BJ (cell line): Measurements from ENCODE around the gene PCSK7. TPM values are rescaled to one million over a fixed set of nuclear protein-coding genes. Genes with fewer than 3 reads are reported as not detected.

Source experiments
- CTCF ChIA-PET: fragments of 350-600 bp; formaldehyde crosslinking; extraction: SDS; loops from one replicate; lab custom pipeline; 2021; ENCODE audit warnings: antibody characterized with exemption, inconsistent platforms; lab: Yijun Ruan, JAX
- POLR2A ChIA-PET: fragments of 300-600 bp; sonication (Branson Sonifier 250); formaldehyde crosslinking; extraction: SDS; loops from one replicate; lab custom pipeline; 2021; ENCODE audit warnings: antibody characterized with exemption; lab: Charles Lee
- DNase-seq: peaks from one replicate; pipeline ENCODE4 v3.0.0-alpha.2; 2011; ENCODE audit warnings: low read depth
- H3K27me3 ChIP-seq: 2 replicates; pipeline ENCODE4 v1.6.0; 2011; ENCODE audit warnings: low read length; ENCODE audit not compliant: control insufficient read depth, insufficient read depth
- H3K36me3 ChIP-seq: 2 replicates; pipeline ENCODE4 v1.5.1; 2011; ENCODE audit warnings: low read length; ENCODE audit not compliant: control insufficient read depth, insufficient read depth
- H3K4me3 ChIP-seq: 2 replicates; pipeline ENCODE4 v1.5.1; 2011; ENCODE audit warnings: low read depth, mild to moderate bottlenecking, control low read depth, low read length
- polyA plus RNA-seq: library from polyadenylated mRNA; depleted of rRNA; stranded (reverse); fragments of >200 nt; gene quantifications from 2 replicates; pipeline ENCODE4 v1.2.3, GENCODE V29; 2011
- TF ChIP-seq, protein P1 (sequence below): IDR thresholded peaks from 2 replicates; pipeline ENCODE4 v1.5.1; 2011; ENCODE audit warnings: low read depth, mild to moderate bottlenecking, control low read depth, inconsistent platforms, low read length, moderate library complexity; ENCODE audit not compliant: insufficient read depth

The PCSK7 gene
- polyA plus RNA-seq, 1 experiment, result 32.8 TPM

DNA sequence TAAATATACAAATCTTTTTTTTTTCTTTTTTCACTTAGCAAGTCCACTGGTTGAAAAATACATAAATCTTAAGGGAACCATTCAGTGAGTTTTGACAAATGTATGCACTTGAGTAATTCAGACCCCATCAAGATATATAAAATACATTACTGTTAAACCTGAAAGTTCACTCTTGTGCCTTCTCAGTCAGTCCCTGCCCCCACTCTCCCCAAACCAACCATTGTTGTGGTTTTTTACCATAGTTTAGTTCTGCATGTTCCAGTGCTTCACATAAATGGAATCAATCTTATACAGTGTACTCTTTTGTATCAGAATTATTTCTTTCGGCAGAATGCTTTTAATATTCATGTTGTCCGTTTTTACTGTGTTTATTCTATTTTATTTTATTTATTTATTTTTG, 26.7 kb upstream of the PCSK7 start:
- TF ChIP-seq, protein P1, sequence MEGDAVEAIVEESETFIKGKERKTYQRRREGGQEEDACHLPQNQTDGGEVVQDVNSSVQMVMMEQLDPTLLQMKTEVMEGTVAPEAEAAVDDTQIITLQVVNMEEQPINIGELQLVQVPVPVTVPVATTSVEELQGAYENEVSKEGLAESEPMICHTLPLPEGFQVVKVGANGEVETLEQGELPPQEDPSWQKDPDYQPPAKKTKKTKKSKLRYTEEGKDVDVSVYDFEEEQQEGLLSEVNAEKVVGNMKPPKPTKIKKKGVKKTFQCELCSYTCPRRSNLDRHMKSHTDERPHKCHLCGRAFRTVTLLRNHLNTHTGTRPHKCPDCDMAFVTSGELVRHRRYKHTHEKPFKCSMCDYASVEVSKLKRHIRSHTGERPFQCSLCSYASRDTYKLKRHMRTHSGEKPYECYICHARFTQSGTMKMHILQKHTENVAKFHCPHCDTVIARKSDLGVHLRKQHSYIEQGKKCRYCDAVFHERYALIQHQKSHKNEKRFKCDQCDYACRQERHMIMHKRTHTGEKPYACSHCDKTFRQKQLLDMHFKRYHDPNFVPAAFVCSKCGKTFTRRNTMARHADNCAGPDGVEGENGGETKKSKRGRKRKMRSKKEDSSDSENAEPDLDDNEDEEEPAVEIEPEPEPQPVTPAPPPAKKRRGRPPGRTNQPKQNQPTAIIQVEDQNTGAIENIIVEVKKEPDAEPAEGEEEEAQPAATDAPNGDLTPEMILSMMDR, result no peak
- Histone ChIP-seq H3K36me3 (peaks cover 1% of the 10 kb centered on the region; the same call in 1 of the 2 replicates), H3K27me3 (no peaks in the 10 kb centered on the region), H3K4me3 (no peak overlapping the region)
- ChIA-PET POLR2A (no interaction called here), CTCF (no interaction called here)
- no peak for DNase-seq

DNA sequence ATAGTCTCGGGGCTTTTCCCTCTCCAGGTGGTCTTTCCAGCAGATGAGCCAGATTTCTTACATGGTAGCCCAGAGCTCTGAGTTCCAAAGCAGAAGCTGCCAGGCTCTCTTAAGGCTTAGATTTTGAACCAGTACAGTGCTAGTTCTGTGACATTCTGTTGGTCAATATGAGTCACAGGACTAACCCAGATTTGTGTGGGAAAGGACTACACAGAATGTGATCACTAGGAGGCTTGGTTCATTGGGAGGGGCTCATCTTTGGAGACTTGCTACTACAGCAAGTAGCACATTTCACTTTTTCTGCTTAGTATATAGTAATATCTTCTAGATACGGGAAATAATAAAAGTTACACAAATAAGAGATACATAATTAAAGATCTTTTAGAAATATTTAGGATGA, 24.7 kb upstream of the PCSK7 start:
- ChIA-PET CTCF (interaction anchor here (1.0 kb wide), 1 partner anchor 30 kb away, joined by 3 read pairs; no protein-coding TSS in a partner anchor), POLR2A (no interaction called here)
- TF ChIP-seq, protein P1, result no peak
- DNase-seq, result no peak
- peaks cover 1% of the 10 kb centered on the region; the same call in 1 of the 2 replicates for H3K36me3 ChIP-seq
- H3K27me3 ChIP-seq, result no peaks in the 10 kb centered on the region
- H3K4me3 ChIP-seq, result no peak overlapping the region

DNA sequence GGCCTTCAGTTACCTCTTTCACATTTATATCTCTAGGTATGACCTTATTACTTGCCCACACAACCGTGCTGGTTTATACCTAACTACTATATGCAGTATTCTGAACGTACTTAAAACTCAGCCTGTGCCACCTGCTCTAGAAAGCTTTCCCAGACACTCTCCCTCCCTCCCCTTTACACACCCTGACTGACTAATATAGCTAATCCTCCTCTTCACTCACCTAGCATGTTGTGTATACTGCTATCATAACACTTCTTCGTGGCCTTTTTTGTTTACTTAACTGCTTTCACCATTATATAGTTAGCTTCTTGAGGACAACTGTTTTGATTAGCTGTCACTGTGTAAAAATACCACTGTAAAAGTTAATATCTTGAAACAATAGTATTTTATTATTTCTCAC, 24.1 kb upstream of the PCSK7 start:
- Histone ChIP-seq H3K27me3 (no peaks in the 10 kb centered on the region), H3K4me3 (no peak overlapping the region), H3K36me3 (peaks cover 1% of the 10 kb centered on the region; the same call in 1 of the 2 replicates)
- TF ChIP-seq, protein P1, result no peak
- ChIA-PET POLR2A (no interaction called here), CTCF (interaction anchor here (1.0 kb wide), 1 partner anchor 30 kb away, joined by 3 read pairs; no protein-coding TSS in a partner anchor)
- DNase-seq, result no peak

DNA sequence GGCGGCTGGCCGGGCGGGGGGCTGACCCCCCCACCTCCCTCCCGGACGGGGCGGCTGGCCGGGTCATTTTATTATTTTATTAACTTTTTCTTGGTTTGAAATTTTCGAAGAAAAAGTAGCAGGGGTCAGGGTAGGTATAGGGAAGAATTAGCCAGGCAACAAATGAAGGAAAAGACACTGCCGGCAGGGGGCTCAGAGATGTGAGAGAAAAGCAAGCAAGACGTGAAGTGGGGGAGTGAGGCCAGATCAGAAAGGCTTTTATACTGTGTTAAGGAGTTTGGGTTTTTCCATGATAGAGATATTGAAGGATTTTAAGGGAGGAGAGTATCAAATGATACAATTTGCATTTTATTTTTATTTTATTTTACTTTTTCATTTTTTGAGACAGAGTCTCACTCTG, 19.6 kb upstream of the PCSK7 start:
- Histone ChIP-seq H3K36me3 (peaks cover 1% of the 10 kb centered on the region; the same call in 1 of the 2 replicates), H3K4me3 (no peak overlapping the region), H3K27me3 (no peaks in the 10 kb centered on the region)
- ChIA-PET POLR2A (no interaction called here), CTCF (no interaction called here)
- no peak for DNase-seq
- TF ChIP-seq, protein P1, result no peak

DNA sequence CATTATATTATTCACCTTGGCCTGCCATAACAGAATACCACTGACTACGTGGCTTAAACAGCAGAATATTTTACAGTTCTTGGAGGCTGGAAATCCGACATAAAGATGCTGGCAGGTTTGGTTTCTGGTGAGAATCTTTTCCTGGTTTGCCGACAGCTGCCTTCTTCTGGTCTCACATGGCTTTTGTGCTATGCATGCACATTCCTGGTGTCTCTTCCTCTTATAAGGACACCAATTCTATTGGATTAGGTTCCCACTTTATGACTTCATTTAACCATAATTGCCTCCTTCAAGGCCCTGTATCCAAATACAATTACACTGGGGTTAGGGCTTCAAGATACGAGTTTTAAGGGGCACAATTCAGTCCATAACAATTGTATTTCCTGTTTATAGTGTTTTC, 17.7 kb upstream of the PCSK7 start:
- H3K27me3 ChIP-seq, result no peaks in the 10 kb centered on the region
- CTCF ChIA-PET, result no interaction called here
- no peak overlapping the region for H3K4me3 ChIP-seq
- TF ChIP-seq, protein P1, result no peak
- POLR2A ChIA-PET, result no interaction called here
- no peak for DNase-seq
- H3K36me3 ChIP-seq, result peaks cover 2% of the 10 kb centered on the region; the same call in 1 of the 2 replicates
